ENCODE results near the gene DCAF5. TPM values are rescaled to one million over a fixed set of nuclear protein-coding genes. Genes with fewer than 3 reads are reported as not detected.
A peak's percentile ranks its signal among the peaks of the same experiment; 100 is the strongest.

The DCAF5 gene
- total RNA-seq, 1 donor from 2014 or later = 57.3 TPM

DNA sequence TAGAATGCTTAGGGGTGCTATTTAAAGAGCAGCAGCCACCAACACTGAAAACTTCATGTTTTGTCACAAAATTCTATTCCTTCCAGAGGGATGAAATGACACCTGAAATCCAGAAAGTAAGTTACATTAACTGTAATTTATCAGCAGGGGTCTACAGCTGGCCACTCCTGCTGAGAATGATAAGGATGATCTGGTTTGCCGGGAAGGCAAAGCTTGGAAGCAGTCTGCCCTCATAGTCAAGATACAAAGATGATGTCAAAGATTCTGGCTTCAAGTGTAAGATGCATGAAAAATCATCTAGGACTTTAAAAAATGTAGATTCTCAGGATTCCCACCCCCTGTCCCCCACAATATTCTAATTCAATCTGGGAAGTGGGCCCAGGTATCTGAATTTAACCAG is 58.4 kb downstream of the DCAF5 start:
- Histone ChIP-seq H3K9me3 (no peaks in the 10 kb centered on the region), H3K27me3 (no peaks in the 10 kb centered on the region), H3K36me3 (peaks cover 25% of the 10 kb centered on the region), H3K27ac (peak overlapping the region; percentile 27), H3K4me3 (no peak overlapping the region), H3K4me1 (peaks cover 15% of the 10 kb centered on the region)
- DNase-seq = no peak
- TF ChIP-seq, protein P1, sequence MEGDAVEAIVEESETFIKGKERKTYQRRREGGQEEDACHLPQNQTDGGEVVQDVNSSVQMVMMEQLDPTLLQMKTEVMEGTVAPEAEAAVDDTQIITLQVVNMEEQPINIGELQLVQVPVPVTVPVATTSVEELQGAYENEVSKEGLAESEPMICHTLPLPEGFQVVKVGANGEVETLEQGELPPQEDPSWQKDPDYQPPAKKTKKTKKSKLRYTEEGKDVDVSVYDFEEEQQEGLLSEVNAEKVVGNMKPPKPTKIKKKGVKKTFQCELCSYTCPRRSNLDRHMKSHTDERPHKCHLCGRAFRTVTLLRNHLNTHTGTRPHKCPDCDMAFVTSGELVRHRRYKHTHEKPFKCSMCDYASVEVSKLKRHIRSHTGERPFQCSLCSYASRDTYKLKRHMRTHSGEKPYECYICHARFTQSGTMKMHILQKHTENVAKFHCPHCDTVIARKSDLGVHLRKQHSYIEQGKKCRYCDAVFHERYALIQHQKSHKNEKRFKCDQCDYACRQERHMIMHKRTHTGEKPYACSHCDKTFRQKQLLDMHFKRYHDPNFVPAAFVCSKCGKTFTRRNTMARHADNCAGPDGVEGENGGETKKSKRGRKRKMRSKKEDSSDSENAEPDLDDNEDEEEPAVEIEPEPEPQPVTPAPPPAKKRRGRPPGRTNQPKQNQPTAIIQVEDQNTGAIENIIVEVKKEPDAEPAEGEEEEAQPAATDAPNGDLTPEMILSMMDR (IDR thresholded peaks at IDR 0.05) = no peak
- intact Hi-C loops (cut with DNase I) = no loop called here
- ATAC-seq = no peak

GRCh38 chr14:69093631-69094421 is 59.1 kb downstream of the DCAF5 start:
- peaks cover 15% of the 10 kb centered on the region for H3K4me1 ChIP-seq
- H3K4me3 ChIP-seq = no peak overlapping the region
- DNase-seq (no peak), ATAC-seq (peak; percentile 86)
- H3K27me3 ChIP-seq = no peaks in the 10 kb centered on the region
- H3K36me3 ChIP-seq = peaks cover 27% of the 10 kb centered on the region
- no peaks in the 10 kb centered on the region for H3K9me3 ChIP-seq
- intact Hi-C loops (cut with DNase I) = no loop called here
- peak overlapping the region; percentile 27 for H3K27ac ChIP-seq
- TF ChIP-seq, protein P1 (IDR thresholded peaks at IDR 0.05) = no peak

GRCh38 chr14:69092840-69093422 is 60.0 kb downstream of the DCAF5 start:
- Histone ChIP-seq H3K27ac (peak overlapping the region; percentile 27), H3K27me3 (no peaks in the 10 kb centered on the region), H3K4me3 (no peak overlapping the region), H3K36me3 (peaks cover 27% of the 10 kb centered on the region), H3K9me3 (no peaks in the 10 kb centered on the region), H3K4me1 (peaks cover 18% of the 10 kb centered on the region)
- intact Hi-C loops (cut with DNase I) = no loop called here
- TF ChIP-seq, protein P1 (IDR thresholded peaks at IDR 0.05) = no peak
- no peak for ATAC-seq
- DNase-seq = no peak

DNA sequence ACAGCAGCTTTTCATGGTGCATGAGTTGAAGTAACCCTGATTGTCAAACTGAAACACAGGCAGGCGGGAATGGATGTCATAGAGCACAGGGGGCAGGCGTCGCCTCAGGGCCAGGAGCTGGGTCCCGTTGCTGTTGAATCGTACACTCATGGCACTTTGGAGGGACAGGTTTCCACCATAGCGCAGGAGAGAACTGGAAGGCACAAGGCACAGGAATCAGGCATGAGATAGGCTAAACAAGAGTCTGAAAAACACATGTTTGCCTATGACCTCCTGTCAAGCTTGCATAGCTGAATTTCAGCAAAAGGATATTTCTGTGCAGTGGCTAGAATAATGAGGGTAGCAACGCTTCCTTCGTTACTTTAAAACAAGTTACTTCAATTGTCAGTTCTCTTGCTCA is 61.2 kb downstream of the DCAF5 start:
- Histone ChIP-seq H3K9me3 (no peaks in the 10 kb centered on the region), H3K27ac (no peak overlapping the region), H3K4me1 (peaks cover 27% of the 10 kb centered on the region), H3K36me3 (peaks cover 27% of the 10 kb centered on the region), H3K4me3 (no peak overlapping the region), H3K27me3 (no peaks in the 10 kb centered on the region)
- no peak for DNase-seq
- ATAC-seq = no peak
- TF ChIP-seq, protein P1 (IDR thresholded peaks at IDR 0.05) = no peak
- intact Hi-C loops (cut with DNase I) = no loop called here

DNA sequence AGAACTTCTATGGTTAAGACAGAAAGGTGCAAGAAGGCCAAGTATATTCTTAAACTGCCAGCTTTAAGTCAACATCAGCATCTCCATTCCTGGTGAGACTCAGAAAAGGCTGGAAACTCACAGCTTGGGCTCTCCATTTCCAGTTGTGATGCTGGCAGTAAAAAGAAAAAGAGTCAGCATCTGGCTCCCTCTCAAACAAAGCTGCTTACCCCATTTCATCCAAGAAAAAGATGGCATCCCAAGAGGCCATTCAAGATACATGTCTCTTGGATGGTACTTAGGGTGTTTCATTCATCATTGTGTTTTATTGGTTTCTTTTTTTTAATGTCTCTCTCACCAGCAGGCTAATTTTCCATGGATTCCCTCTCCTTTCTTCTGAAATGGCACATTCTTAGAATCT is 61.9 kb downstream of the DCAF5 start:
- TF ChIP-seq, protein P1 (IDR thresholded peaks at IDR 0.05) = no peak
- H3K4me1 ChIP-seq = peaks cover 29% of the 10 kb centered on the region
- H3K27me3 ChIP-seq = no peaks in the 10 kb centered on the region
- no peak overlapping the region for H3K27ac ChIP-seq
- intact Hi-C loops (cut with DNase I) = no loop called here
- DNase-seq = no peak
- H3K4me3 ChIP-seq = no peak overlapping the region
- H3K36me3 ChIP-seq = peaks cover 32% of the 10 kb centered on the region
- H3K9me3 ChIP-seq = no peaks in the 10 kb centered on the region
- ATAC-seq = no peak

Measured in upper lobe of right lung (tissue), 1 donor.